ENCODE results near the gene STXBP1.

- TF ChIP-seq EZH2phosphoT487 (IDR thresholded peaks at IDR 0.05): no peak
- no peak for TF ChIP-seq CTCF (IDR thresholded peaks at IDR 0.05)
- no peak for TF ChIP-seq EZH2 (IDR thresholded peaks at IDR 0.05)
Measured at GRCh38 chr9:127730799-127731410, 118.8 kb downstream of the STXBP1 start.

All from neural progenitor cell (in vitro differentiated cells).